ENCODE data around the gene RELN. TPM values are rescaled to one million over a fixed set of nuclear protein-coding genes. Genes with fewer than 3 reads are reported as not detected.

Gene RELN
- total and polyA plus RNA-seq, 2 donors (not counting 1 experiment from before 2014, with no cell fraction given), result 0.33 to 31.8 TPM

GRCh38 chr7:103592844-103593243 lies 396.6 kb downstream of the RELN start:
- no peak overlapping the region for H3K9ac ChIP-seq (ENCODE audit: insufficient read depth, low read length)
- H2AFZ ChIP-seq (ENCODE audit: low read length), result no peak overlapping the region
- no peak for DNase-seq (ENCODE audit: low read depth in 2 of 2)
- no peak overlapping the region for H3K4me3 ChIP-seq (replicated peaks in 1 of 4; ENCODE audit: control extremely low read depth in 1 of 4, insufficient read depth in 1 of 4, low read depth in 3 of 4, low read length in 4 of 4)
- TF ChIP-seq EZH2 (IDR thresholded peaks at IDR 0.05; ENCODE audit: low read length, missing control alignments), result no peak
- TF ChIP-seq, protein P1, sequence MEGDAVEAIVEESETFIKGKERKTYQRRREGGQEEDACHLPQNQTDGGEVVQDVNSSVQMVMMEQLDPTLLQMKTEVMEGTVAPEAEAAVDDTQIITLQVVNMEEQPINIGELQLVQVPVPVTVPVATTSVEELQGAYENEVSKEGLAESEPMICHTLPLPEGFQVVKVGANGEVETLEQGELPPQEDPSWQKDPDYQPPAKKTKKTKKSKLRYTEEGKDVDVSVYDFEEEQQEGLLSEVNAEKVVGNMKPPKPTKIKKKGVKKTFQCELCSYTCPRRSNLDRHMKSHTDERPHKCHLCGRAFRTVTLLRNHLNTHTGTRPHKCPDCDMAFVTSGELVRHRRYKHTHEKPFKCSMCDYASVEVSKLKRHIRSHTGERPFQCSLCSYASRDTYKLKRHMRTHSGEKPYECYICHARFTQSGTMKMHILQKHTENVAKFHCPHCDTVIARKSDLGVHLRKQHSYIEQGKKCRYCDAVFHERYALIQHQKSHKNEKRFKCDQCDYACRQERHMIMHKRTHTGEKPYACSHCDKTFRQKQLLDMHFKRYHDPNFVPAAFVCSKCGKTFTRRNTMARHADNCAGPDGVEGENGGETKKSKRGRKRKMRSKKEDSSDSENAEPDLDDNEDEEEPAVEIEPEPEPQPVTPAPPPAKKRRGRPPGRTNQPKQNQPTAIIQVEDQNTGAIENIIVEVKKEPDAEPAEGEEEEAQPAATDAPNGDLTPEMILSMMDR (conservative IDR thresholded peaks at IDR 0.05 in 1 of 2, IDR thresholded peaks at IDR 0.05 in 1 of 2; ENCODE audit: low read depth in 1 of 2, low read length in 2 of 2), result no peak
- H3K9me3 ChIP-seq (ENCODE audit: control insufficient read depth, insufficient read depth, low read depth, low read length), result no peaks in the 10 kb centered on the region
- no peaks in the 10 kb centered on the region for H4K20me1 ChIP-seq (ENCODE audit: control insufficient read depth, extremely low read depth, insufficient read depth, low read length)
- H3K4me1 ChIP-seq (ENCODE audit: control insufficient read depth, extremely low read depth, insufficient read depth, low read length), result peaks cover 2% of the 10 kb centered on the region
- H3K79me2 ChIP-seq (ENCODE audit: control insufficient read depth, insufficient read depth, low read length), result no peaks in the 10 kb centered on the region
- no peak overlapping the region for H3K27ac ChIP-seq (ENCODE audit: insufficient read depth, low read length)
- no peak overlapping the region for H3K4me2 ChIP-seq (ENCODE audit: extremely low read depth, insufficient read depth, low read length)
- H3K27me3 ChIP-seq (ENCODE audit: control insufficient read depth, insufficient read depth, low read length), result no peaks in the 10 kb centered on the region
- no peaks in the 10 kb centered on the region for H3K36me3 ChIP-seq (ENCODE audit: control insufficient read depth, insufficient read depth, low read length)

DNA sequence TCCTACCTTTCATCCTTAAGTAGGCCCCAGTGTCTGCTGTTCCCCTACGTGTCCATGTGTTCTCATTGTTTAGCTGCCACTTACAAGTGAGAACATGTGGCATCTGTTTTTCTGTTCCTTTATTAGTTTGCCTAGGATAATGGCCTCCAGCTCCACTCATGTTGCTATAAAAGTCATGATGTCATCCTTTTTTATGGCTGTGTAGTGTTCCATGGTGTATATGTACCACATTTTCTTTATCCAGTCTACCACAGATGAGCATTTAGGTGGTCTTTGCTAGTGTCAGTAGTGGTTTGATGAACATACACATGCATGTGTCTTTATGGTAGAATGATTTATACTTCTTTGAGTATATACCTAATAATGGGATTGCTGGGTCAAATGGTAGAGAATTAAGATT lies 397.3 kb downstream of the RELN start:
- H3K9ac ChIP-seq (ENCODE audit: insufficient read depth, low read length), result no peak overlapping the region
- TF ChIP-seq, protein P1 (conservative IDR thresholded peaks at IDR 0.05 in 1 of 2, IDR thresholded peaks at IDR 0.05 in 1 of 2; ENCODE audit: low read depth in 1 of 2, low read length in 2 of 2), result no peak
- TF ChIP-seq EZH2 (IDR thresholded peaks at IDR 0.05; ENCODE audit: low read length, missing control alignments), result no peak
- peaks cover 2% of the 10 kb centered on the region for H3K4me1 ChIP-seq (ENCODE audit: control insufficient read depth, extremely low read depth, insufficient read depth, low read length)
- no peak overlapping the region for H3K4me3 ChIP-seq (replicated peaks in 1 of 4; ENCODE audit: control extremely low read depth in 1 of 4, insufficient read depth in 1 of 4, low read depth in 3 of 4, low read length in 4 of 4)
- H3K36me3 ChIP-seq (ENCODE audit: control insufficient read depth, insufficient read depth, low read length), result no peaks in the 10 kb centered on the region
- H4K20me1 ChIP-seq (ENCODE audit: control insufficient read depth, extremely low read depth, insufficient read depth, low read length), result no peaks in the 10 kb centered on the region
- no peaks in the 10 kb centered on the region for H3K9me3 ChIP-seq (ENCODE audit: control insufficient read depth, insufficient read depth, low read depth, low read length)
- no peak overlapping the region for H3K27ac ChIP-seq (ENCODE audit: insufficient read depth, low read length)
- H2AFZ ChIP-seq (ENCODE audit: low read length), result no peak overlapping the region
- H3K27me3 ChIP-seq (ENCODE audit: control insufficient read depth, insufficient read depth, low read length), result no peaks in the 10 kb centered on the region
- no peak overlapping the region for H3K4me2 ChIP-seq (ENCODE audit: extremely low read depth, insufficient read depth, low read length)
- H3K79me2 ChIP-seq (ENCODE audit: control insufficient read depth, insufficient read depth, low read length), result no peaks in the 10 kb centered on the region
- DNase-seq (ENCODE audit: low read depth in 2 of 2), result no peak

- Histone ChIP-seq H3K9ac (ENCODE audit: insufficient read depth, low read length) (no peak overlapping the region), H3K27ac (ENCODE audit: insufficient read depth, low read length) (no peak overlapping the region), H3K9me3 (ENCODE audit: control insufficient read depth, insufficient read depth, low read depth, low read length) (no peaks in the 10 kb centered on the region), H2AFZ (ENCODE audit: low read length) (no peak overlapping the region), H3K4me3 (replicated peaks in 1 of 4; ENCODE audit: control extremely low read depth in 1 of 4, insufficient read depth in 1 of 4, low read depth in 3 of 4, low read length in 4 of 4) (no peak overlapping the region), H3K4me2 (ENCODE audit: extremely low read depth, insufficient read depth, low read length) (no peak overlapping the region), H3K36me3 (ENCODE audit: control insufficient read depth, insufficient read depth, low read length) (no peaks in the 10 kb centered on the region), H3K27me3 (ENCODE audit: control insufficient read depth, insufficient read depth, low read length) (no peaks in the 10 kb centered on the region), H3K79me2 (ENCODE audit: control insufficient read depth, insufficient read depth, low read length) (no peaks in the 10 kb centered on the region), H4K20me1 (ENCODE audit: control insufficient read depth, extremely low read depth, insufficient read depth, low read length) (no peaks in the 10 kb centered on the region), H3K4me1 (ENCODE audit: control insufficient read depth, extremely low read depth, insufficient read depth, low read length) (no peaks in the 10 kb centered on the region)
- no peak for DNase-seq (ENCODE audit: low read depth in 2 of 2)
- TF ChIP-seq EZH2 (IDR thresholded peaks at IDR 0.05; ENCODE audit: low read length, missing control alignments), result no peak
- TF ChIP-seq, protein P1 (conservative IDR thresholded peaks at IDR 0.05 in 1 of 2, IDR thresholded peaks at IDR 0.05 in 1 of 2; ENCODE audit: low read depth in 1 of 2, low read length in 2 of 2), result no peak
Measured at GRCh38 chr7:103580031-103580430, 409.4 kb downstream of the RELN start.

All from fibroblast of lung (primary cell).